H54 (cell line): ENCODE data around the gene KAT6B.

ENCODE experiments used
- DNase-seq: peaks from one replicate; pipeline ENCODE4 v3.0.0; 2011; ENCODE audit warnings: low spot score, mixed read lengths; ENCODE audit not compliant: insufficient read length
- FAIRE-seq: peaks from 3 replicates; lab custom pipeline; 2011; peaks lifted over from hg19 to GRCh38; lab: Jason Lieb, UNC
- POLR2A ChIP-seq: IDR thresholded peaks from 2 replicates; pipeline ENCODE4 v1.6.1; 2011; ENCODE audit warnings: low read depth, mild to moderate bottlenecking, low read length

Gene KAT6B

GRCh38 chr10:75057680-75058079, 231.3 kb downstream of the KAT6B start:
- no peak for FAIRE-seq
- TF ChIP-seq POLR2A, result no peak
- no peak for DNase-seq

GRCh38 chr10:75058161-75058560, 231.8 kb downstream of the KAT6B start:
- FAIRE-seq (no peak), DNase-seq (no peak)
- TF ChIP-seq POLR2A, result no peak

- TF ChIP-seq POLR2A, result no peak
- FAIRE-seq (no peak), DNase-seq (no peak)
Measured at GRCh38 chr10:75061709-75062505, 235.5 kb downstream of the KAT6B start.

- DNase-seq, result no peak
- FAIRE-seq, result no peak
- TF ChIP-seq POLR2A, result no peak
Measured at GRCh38 chr10:75062506-75063299, 236.3 kb downstream of the KAT6B start.

GRCh38 chr10:75063461-75064230, 237.2 kb downstream of the KAT6B start:
- no peak for FAIRE-seq
- DNase-seq, result no peak
- no peak for TF ChIP-seq POLR2A

GRCh38 chr10:75065076-75065475, 238.7 kb downstream of the KAT6B start:
- no peak for TF ChIP-seq POLR2A
- DNase-seq, result no peak
- no peak for FAIRE-seq

GRCh38 chr10:75066271-75066670, 239.9 kb downstream of the KAT6B start:
- DNase-seq (no peak), FAIRE-seq (no peak)
- no peak for TF ChIP-seq POLR2A

- TF ChIP-seq POLR2A, result no peak
- no peak for DNase-seq
- FAIRE-seq, result no peak
Measured at GRCh38 chr10:75067272-75067671, 240.9 kb downstream of the KAT6B start.

- no peak for DNase-seq
- FAIRE-seq, result no peak
- no peak for TF ChIP-seq POLR2A
Measured at GRCh38 chr10:75068523-75068922, 242.1 kb downstream of the KAT6B start.

- DNase-seq (no peak), FAIRE-seq (no peak)
- no peak for TF ChIP-seq POLR2A
Measured at GRCh38 chr10:75070476-75070875, 244.1 kb downstream of the KAT6B start.

GRCh38 chr10:75070961-75071428, 244.6 kb downstream of the KAT6B start:
- TF ChIP-seq POLR2A, result no peak
- FAIRE-seq (no peak), DNase-seq (no peak)

- no peak for TF ChIP-seq POLR2A
- no peak for FAIRE-seq
- DNase-seq, result no peak
Measured at GRCh38 chr10:75071756-75072155, 245.4 kb downstream of the KAT6B start.

GRCh38 chr10:75072727-75073126, 246.3 kb downstream of the KAT6B start:
- TF ChIP-seq POLR2A, result no peak
- DNase-seq, result no peak
- no peak for FAIRE-seq

- DNase-seq (no peak), FAIRE-seq (no peak)
- TF ChIP-seq POLR2A, result no peak
Measured at GRCh38 chr10:75073442-75073841, 247.0 kb downstream of the KAT6B start.
